Effector CD4-positive, alpha-beta T cell (primary cell): ENCODE results near the gene KIDINS220.

Experiments used
- DNase-seq: peaks from one replicate; pipeline ENCODE4 v3.0.0-alpha.2; 2020

KIDINS220 gene

DNA sequence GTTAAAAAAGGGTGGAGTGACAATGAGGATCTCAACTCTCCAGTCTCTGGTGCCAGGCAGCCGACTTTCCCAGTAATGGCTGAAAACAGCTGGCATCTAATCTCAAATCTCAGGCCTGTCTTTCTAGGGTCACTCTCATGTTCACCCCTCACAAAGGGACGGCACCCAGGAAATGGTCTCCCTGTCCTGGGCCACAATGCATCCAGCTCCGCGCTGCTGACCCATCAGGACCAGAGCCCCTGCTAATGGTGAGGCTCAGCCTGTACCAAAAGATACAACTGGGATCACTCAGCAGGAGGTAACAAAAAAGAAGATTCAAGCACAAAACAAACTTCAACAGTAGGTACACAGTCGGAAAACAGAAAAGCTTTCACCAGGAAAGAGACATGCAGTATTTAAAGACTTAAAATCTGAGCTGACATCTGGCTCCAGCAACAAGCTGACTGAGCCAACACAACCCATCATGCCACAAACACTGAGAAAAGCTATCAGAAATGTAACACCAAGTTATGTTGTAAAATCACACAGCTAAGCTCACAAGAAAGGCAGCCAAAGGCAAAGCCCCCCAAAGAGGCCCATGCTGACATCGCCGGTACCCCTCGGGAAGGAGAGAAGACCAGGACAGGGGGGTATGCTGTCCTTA is 13.6 kb upstream of the KIDINS220 start:
- no peak for DNase-seq

DNA sequence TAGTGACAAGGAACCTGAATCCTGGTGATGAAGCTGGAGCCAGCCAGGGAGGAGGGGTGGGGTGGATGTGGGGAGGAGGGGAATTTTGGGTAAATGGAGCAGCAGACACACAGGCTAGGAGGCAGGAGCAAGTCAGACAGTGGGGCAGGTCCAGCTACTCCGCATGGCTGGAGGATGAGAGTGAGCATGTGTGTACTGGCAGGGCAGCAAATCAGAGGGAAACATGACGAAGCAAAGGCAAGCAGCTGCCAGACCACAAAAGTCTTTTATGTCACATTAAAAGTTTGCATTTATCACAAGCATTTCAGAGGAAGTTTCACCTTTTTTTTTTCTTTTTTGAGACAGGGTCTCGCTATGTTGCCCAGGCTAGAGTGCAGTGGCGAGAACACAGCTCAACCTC is 11.9 kb upstream of the KIDINS220 start:
- DNase-seq: no peak

GRCh38 chr2:8848328-8849100 is 11.1 kb upstream of the KIDINS220 start:
- DNase-seq: no peak

DNA sequence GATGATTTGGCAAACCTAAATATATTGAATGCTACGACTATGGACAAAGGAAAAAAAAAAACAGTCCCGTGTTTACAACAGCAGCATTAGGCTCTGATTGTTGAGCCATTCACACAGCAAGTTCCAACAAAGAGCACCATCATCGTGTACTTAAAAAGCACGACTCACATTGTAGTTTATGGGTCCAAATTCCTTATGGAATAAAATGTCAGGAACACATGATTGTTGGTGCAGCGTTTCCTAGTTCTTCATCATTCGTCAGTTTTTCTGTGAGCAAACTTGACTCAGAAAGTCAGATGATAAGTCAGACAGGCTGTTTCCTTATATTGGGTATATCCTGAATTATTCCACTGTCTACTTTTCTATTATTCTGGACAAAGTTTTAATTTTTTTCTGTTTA is 10.0 kb upstream of the KIDINS220 start:
- no peak for DNase-seq

GRCh38 chr2:8841932-8842331 is 4.5 kb upstream of the KIDINS220 start:
- no peak for DNase-seq

- DNase-seq: no peak
These were observed 3.2 kb upstream of the KIDINS220 start for GRCh38 chr2:8840475-8841091.

DNA sequence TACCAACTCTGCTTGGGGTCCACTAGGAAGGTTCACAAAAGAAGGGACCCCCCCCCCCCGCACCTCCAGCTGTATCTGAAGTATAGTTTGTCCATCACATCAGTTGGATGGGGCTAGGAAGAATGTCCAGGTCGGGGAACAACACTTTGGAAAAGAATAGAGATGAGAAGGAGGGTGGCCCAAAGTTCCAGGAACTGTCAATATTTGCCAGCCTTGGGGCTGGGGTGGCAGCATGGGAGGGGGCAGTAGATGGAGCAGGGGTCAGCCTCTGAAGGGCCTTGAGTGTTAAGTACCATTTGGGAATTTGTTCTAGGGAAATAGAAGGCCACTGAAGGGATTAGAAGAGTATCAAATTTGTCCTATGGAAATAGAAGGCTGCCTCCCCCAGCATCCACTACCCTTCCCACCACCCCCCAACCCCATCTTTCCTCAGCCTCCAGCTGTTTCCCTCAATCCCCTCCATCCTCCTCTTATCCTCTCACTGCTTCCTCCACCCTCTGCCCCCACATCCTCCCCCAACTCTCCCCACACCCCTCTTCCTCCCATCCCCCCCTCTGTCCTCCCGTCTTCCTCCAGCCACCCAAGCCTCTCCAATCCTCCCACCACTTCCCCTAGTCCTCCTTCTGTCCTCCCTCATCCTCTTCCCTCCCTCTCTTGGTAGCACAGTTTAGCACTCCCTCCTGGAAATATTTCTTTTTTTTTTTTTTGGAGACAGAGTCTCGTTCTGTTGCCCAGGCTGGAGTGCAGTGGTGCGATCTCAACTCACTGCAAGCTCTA is 2.0 kb upstream of the KIDINS220 start:
- DNase-seq: no peak

- DNase-seq: no peak
These were observed 355 bp upstream of the KIDINS220 start for GRCh38 chr2:8837795-8838140.

DNA sequence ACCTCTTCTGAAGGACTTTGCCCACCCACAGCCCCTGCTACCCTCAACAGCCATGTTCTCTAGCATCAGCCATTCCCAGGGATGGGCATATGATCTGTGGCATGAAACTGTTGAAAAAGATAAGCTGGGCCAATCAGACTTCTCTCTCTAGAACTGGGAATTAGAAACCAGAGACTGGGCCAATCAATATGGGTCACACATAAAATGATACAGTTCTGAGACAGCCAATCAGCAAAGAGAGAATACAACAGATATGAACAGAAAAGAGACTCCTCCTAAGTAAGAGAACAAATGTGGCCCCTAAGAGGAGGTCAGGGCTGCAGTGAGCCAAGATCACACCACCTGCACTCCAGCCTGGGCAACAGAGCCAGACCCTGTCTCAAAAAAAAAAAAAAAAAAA is 2.1 kb downstream of the KIDINS220 start:
- no peak for DNase-seq

DNA sequence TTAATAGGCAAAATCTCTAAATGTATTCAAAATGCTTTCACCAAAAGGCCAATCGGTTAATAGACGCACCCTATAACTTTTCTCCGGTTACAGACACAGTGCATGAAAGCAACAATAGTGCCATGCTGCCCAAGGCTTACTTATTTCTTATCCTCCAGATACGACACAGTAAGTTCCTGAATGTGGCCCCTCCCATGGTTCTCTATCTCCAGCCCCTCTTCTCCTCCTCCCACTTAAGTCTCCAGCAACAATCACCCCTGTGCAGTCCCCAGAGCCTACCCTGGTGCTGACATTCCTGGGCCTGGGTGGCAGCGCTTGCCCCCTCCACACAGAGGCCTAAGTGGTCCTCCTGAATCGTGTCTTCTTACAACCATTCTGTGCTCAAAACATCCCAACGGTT is 3.6 kb downstream of the KIDINS220 start:
- DNase-seq: no peak

GRCh38 chr2:8831516-8831915 is 5.9 kb downstream of the KIDINS220 start:
- no peak for DNase-seq

DNA sequence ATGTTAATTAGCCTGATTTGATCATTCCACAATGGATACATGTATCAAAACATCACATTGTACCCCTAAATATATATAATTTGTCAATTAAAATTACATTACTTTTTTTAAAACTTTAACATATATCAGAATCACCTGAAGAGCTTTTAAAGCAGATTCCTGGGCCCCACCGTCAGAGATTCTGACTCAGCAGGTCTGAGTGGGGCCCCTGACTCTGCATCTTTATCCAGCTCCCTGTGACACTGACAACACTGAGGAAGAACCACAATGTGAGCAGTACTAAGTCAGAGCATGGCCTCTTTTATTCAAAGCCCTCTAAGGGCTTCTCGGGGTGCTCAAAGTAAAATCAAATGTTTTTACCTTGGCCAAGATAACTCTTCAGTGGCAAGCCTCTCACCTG is 9.7 kb downstream of the KIDINS220 start:
- no peak for DNase-seq

GRCh38 chr2:8822218-8822617 is 15.2 kb downstream of the KIDINS220 start:
- DNase-seq: no peak

GRCh38 chr2:8821276-8822217 is 15.9 kb downstream of the KIDINS220 start:
- no peak for DNase-seq

- no peak for DNase-seq
These were observed 17.5 kb downstream of the KIDINS220 start for GRCh38 chr2:8819948-8820347.

- no peak for DNase-seq
These were observed 18.2 kb downstream of the KIDINS220 start for GRCh38 chr2:8819194-8819593.

GRCh38 chr2:8817221-8817620 is 20.2 kb downstream of the KIDINS220 start:
- DNase-seq: no peak

DNA sequence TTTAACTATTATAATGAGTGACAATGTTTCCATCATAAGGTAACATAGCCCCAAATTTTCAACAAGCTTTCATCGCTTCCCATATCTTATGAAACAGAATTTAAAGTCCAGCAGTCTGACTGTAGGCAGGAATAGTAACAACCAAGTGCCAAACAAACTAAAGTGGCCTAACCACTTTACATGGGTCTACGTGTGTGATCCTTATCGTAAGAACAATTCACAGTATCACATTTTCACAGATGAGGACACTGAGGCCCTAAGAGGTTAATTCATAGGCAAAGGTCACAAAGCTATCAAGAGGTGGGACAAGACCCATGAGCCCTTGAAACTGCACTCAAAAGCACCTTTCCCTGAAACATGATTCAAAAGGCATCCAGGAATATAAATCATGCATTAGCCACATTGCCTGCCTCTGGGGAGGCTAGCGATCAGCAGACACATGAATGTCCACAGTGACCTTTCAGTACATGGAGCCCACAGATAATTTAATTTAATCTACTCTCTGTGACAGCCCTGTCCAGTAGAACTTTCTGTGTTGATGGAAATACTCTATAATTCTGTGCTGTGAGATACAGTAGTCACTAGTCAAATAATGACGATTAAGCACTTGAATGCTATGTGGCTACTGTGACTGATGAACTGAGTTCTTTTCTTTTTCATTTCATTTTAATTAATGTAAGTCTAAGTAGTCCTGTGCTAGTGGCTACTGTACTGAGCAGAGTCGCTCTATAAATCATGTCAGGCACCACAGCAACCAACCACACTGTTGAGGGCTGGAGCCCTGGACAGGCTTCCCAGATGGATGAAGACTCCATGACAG is 30.3 kb downstream of the KIDINS220 start:
- no peak for DNase-seq

- no peak for DNase-seq
These were observed 31.9 kb downstream of the KIDINS220 start for GRCh38 chr2:8805278-8806210.
